HL-60/S4 (cell line): ENCODE measurements around the gene NLGN4X.

Source experiments
- in situ Hi-C: fragments of 300-500 bp; cut with MboI; formaldehyde crosslinking; loops from 2 replicates; pipeline ENCODE4 v1.14.3; 2022; ENCODE audit warnings: low sequenced_read_pairs

The NLGN4X gene

GRCh38 chrX:6159468-6159867, 69.2 kb downstream of the NLGN4X start:
- in situ Hi-C loops: no loop called here

- in situ Hi-C loops: no loop called here
Observed at GRCh38 chrX:6151971-6152370, 76.7 kb downstream of the NLGN4X start.

DNA sequence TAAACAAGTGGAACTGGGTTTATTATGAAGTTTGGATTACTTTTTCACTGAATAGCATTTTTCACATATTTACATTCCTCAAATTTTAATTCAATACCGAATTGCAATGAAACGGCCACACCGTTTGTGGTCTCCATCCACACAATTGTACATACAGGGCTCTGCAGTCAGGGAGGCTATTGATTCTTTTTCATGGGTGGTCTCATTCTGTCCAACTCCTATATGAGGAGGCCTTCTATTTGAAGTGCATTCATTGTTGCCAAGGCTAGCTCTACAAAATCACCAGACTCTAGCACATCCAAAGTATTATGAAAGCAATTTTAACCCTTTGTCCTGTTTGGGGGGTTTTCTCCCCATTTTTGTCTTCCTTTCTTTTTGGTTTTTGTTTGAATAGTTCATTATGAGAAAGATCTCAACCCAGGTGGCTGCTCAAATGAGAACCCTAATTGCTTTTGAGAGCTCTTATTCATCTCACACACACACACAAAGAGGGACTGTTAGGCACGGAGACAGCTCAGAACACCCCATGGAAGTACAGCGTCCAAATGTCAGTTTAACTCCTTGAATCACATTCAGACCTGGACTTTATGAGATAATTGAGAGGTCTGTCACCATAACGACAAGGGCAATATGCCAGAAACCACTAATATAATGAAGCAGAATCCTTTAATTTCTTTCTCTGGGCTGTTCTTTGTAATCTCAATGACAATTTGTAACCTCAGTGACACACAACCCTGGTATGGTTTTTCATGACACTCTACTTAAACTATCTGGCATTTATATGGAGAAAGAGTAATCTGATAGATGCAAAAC, 79.4 kb downstream of the NLGN4X start:
- in situ Hi-C loops: no loop called here

GRCh38 chrX:6134255-6134654, 94.4 kb downstream of the NLGN4X start:
- in situ Hi-C loops: no loop called here

- in situ Hi-C loops: no loop called here
Observed at GRCh38 chrX:6132970-6133369, 95.7 kb downstream of the NLGN4X start.

- in situ Hi-C loops: no loop called here
Observed at GRCh38 chrX:6131287-6131686, 97.4 kb downstream of the NLGN4X start.

DNA sequence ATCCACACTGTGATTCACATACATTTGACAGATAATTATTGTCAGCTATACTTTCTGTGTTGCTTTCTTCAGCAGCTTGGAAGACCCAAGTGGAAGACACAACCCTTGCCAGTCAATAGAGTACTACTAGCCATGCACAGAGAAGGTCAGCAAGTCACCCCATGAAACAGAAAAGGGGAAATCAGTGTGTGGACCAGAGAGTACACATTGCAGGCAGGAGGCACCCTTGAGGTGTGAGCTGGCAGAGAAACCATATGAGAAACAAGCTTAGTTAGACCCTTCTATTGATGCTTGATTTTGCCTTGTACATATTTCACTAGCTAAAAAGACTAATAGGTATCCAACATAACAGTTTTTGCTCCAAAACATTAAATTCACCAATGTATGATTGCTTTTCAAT, 99.5 kb downstream of the NLGN4X start:
- in situ Hi-C loops: no loop called here

DNA sequence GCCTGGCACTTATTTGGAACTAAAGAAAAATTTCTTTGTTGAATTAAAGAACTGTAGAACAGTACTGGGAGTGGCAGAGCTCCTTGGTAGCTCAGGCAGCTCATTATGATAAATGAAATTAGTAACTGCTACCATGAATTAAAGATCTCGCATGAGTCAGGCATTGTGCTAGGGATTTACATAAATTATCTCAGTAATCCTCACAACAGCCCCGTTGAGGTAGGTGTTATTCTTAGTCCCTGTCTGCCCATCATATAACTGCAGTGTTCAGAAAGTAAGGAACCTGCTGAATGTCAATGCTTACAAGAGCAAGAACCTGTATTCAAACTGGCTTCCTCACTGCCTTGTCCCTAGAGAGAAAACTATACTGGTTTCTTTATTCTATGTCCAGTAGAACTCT, 108.3 kb downstream of the NLGN4X start:
- in situ Hi-C loops: no loop called here

- in situ Hi-C loops: no loop called here
Observed at GRCh38 chrX:6095469-6095868, 133.2 kb downstream of the NLGN4X start.

GRCh38 chrX:6074532-6074931, 154.1 kb downstream of the NLGN4X start:
- in situ Hi-C loops: no loop called here

GRCh38 chrX:6071731-6072130, 156.9 kb downstream of the NLGN4X start:
- in situ Hi-C loops: no loop called here

- in situ Hi-C loops: no loop called here
Observed at GRCh38 chrX:6067600-6067999, 161.1 kb downstream of the NLGN4X start.

DNA sequence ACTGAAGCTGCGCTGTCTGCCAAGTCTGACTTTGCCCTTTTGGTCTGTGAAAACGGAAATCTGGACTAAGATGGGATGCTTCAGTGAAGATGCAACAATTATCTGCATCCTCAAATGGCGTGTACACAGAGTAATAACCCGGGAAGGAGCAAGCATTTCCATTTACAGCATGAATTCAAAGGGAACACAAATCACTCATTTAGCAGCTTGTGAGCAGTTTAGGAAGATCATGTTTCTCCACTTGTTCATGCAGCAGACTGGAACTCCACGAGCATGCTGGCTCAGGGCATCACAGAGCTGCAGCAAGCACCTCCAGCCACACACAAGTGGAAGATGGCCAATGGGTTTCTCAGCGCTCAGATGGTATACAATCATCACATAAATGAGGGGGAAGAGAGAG, 175.5 kb downstream of the NLGN4X start:
- in situ Hi-C loops: no loop called here

- in situ Hi-C loops: no loop called here
Observed at GRCh38 chrX:6052111-6052745, 176.4 kb downstream of the NLGN4X start.

DNA sequence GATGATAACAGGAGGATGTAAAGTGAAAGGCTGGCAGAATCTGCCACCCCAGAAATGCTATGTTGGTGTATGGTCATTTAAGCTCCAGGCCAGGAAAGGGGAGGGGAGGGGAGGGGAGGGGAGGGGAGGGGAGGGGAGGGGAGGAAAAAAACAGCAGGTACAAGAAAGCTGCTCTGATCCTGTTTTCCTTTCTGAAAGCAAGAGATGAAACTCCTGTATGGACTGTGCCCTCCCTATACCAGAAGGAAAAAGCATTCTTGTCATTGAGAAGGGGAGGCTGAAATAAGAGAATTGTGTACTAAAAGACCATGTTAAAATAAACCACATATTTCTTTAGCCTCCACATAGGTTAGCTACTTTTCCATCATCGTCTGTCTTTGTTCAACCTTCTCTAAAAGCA, 179.5 kb downstream of the NLGN4X start:
- in situ Hi-C loops: no loop called here

DNA sequence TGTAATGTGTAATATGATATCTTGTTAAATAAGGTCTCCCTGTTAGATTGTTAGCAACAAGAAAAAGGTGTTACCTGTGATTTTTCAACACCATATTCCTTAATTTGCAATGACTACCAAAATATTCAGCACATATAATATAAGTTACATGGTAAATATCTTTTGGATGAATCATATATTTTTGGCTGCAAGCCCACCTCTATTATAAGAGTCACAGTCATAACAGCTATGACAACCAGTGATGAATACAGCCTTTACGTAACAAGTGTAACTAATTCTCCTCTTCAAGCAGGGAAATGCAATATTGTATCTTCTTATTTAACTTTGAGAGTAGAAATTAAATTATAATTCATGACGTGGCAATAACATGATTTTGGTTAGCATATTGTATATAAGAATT, 187.0 kb downstream of the NLGN4X start:
- in situ Hi-C loops: no loop called here

DNA sequence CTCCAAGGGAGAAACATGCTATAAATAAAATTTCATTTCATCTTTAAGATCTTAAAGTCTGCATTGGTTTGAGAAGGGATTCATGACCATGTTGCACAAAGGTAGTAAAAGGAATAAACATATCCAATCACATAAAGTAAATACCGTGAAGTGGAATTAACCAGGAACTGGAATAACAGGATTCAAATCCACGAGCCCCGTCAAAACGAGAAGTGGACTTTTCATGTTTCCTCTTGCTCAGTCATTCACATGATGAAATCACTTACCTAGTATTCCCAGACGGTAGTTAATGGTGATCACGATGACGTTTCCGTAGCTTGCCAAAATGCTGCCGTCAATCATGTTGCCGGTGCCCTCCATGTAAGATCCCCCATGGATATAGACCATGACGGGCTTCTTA, 199.7 kb downstream of the NLGN4X start:
- in situ Hi-C loops: no loop called here

DNA sequence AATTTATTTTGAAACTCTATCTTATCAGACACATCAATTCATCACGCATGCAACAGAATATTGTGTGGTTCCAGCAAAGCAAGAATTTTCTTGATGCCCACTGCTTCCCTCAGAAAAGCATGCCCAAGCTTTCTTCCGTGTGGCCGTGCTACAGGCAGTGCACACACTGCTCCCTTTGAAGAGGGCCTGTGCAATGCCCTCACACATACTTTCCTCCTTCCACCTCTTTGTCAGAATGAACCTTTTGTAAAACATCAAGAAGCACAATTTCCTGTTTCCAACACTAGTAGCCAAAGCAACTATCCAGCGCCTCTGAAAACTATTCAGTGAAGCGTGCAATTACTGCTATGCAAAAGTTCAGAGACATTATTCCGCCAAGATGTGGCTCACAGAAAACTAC, 201.7 kb downstream of the NLGN4X start:
- in situ Hi-C loops: no loop called here

DNA sequence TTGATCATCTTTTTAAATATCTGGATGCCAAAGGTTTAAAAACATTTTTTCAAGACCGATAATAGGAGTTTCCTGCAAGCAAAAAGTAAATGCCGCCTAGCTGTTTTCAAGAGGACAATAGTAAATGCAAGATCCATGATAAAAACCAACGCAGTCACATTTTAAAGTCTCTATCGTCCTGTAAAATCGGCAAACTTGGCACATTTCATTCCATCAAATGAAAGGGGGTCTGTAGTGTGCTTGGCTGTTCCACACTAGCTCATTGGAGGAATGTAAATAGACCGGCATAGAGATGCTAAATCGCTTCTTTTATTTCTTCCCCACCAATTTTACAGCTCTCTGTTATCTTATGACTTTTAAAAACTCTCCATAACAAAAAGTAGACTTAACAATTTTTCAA, 202.2 kb downstream of the NLGN4X start:
- in situ Hi-C loops: no loop called here

DNA sequence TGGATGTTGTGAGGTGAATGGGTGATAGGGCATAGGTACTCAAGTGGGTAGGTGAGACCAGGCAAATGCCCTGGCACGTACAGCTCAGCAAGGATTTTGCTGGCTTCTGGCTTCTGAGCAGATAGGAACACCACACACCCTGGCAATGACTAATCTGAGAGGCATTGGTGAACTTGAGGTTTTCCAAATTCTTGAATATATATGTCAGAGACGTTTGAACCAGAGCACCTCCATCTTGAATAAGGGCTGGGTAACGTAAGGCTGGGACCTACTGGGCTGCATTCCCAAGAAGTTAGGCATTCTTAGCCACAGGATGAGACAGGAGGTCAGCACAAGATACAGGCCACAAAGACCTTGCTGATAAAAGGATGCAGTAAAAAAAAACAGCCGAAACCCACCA, 204.5 kb downstream of the NLGN4X start:
- in situ Hi-C loops: no loop called here

- in situ Hi-C loops: no loop called here
Observed at GRCh38 chrX:6021316-6022091, 207.2 kb downstream of the NLGN4X start.

DNA sequence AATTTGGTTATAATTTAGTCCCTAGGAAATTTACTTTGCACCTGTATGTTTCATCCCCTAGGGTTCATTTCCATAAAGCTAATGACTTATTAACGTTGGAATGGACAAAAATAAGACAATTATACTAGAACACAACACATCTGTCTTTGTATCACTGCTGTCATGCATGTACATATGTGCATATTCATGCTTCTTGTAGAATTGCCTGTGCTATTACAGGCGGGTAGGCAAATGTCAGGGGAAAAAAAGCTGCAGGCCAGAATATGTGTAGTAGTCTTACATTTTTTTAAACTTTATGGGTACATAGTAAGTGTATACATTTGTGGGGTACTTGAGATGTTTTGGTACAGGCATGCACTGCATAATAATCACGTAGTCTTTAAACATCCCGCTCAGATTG, 209.6 kb downstream of the NLGN4X start:
- in situ Hi-C loops: no loop called here
